HEK293T (cell line): ENCODE data around the gene EXOC4.

Experiments used
- ARNT ChIP-seq: fragments of 450-650 bp; IDR thresholded peaks from 2 replicates; pipeline ENCODE4 v1.6.1; 2017; ENCODE audit warnings: mild to moderate bottlenecking
- BHLHE40 ChIP-seq: fragments of 450-650 bp; IDR thresholded peaks from 2 replicates; pipeline ENCODE4 v1.6.1; 2016; ENCODE audit warnings: mild to moderate bottlenecking, moderate library complexity, borderline replicate concordance
- CTBP1 ChIP-seq: fragments of 450-650 bp; IDR thresholded peaks from 2 replicates; pipeline ENCODE4 v1.6.1; 2016; ENCODE audit warnings: borderline replicate concordance
- FOXA1 ChIP-seq: fragments of 450-650 bp; IDR thresholded peaks from 2 replicates; pipeline ENCODE4 v1.6.1; 2016; ENCODE audit warnings: mild to moderate bottlenecking
- FOXK2 ChIP-seq: fragments of 450-650 bp; IDR thresholded peaks from 2 replicates; pipeline ENCODE4 v1.6.1; 2016; ENCODE audit warnings: mild to moderate bottlenecking
- HDGF ChIP-seq: fragments of 450-650 bp; IDR thresholded peaks from 2 replicates; pipeline ENCODE4 v1.6.1; 2017; ENCODE audit warnings: antibody characterized with exemption, borderline replicate concordance
- L3MBTL2 ChIP-seq: fragments of 450-650 bp; conservative IDR thresholded peaks from 2 replicates; pipeline ENCODE4 v1.6.1; 2016; ENCODE audit warnings: mild to moderate bottlenecking
- LEF1 ChIP-seq: fragments of 450-650 bp; IDR thresholded peaks from 2 replicates; pipeline ENCODE4 v1.6.1; 2017; ENCODE audit warnings: mild to moderate bottlenecking, borderline replicate concordance
- NFRKB ChIP-seq: fragments of 450-650 bp; IDR thresholded peaks from 2 replicates; pipeline ENCODE4 v1.6.1; 2016; ENCODE audit warnings: mild to moderate bottlenecking, moderate library complexity
- PKNOX1 ChIP-seq: fragments of 450-650 bp; IDR thresholded peaks from 2 replicates; pipeline ENCODE4 v1.6.1; 2016
- SP1 ChIP-seq: fragments of 450-650 bp; IDR thresholded peaks from 2 replicates; pipeline ENCODE4 v1.6.1; 2017
- SUZ12 ChIP-seq: fragments of 450-650 bp; IDR thresholded peaks from 2 replicates; pipeline ENCODE4 v1.6.1; 2016; ENCODE audit warnings: mild to moderate bottlenecking
- TARDBP ChIP-seq: fragments of 450-650 bp; IDR thresholded peaks from 2 replicates; pipeline ENCODE4 v1.6.1; 2016

GRCh38 chr7:133290041-133290440 lies 37.2 kb downstream of the EXOC4 start:
- no peak for TF ChIP-seq FOXK2
- TF ChIP-seq TARDBP = no peak
- TF ChIP-seq SUZ12 = no peak
- TF ChIP-seq FOXA1 = no peak
- no peak for TF ChIP-seq NFRKB
- TF ChIP-seq CTBP1 = no peak
- TF ChIP-seq BHLHE40 = no peak
- no peak for TF ChIP-seq SP1
- no peak for TF ChIP-seq L3MBTL2
- TF ChIP-seq HDGF = no peak
- no peak for TF ChIP-seq PKNOX1
- TF ChIP-seq LEF1 = no peak
- no peak for TF ChIP-seq ARNT
